Ovary (tissue), 9 donors: ENCODE measurements around the gene ALDH1L2. TPM values are rescaled to one million over a fixed set of nuclear protein-coding genes. Genes with fewer than 3 reads are reported as not detected.

Experiments used
- DNase-seq, 5 donors: peaks; one replicate each; pipeline ENCODE4 v3.0.0-alpha.2; 2019 to 2020
- H3K27ac ChIP-seq, 2 donors: fragments of 200-600 bp; one replicate each; pipeline versions ENCODE4 v1.5.1 to v1.8.0; 2019 to 2022
- H3K27me3 ChIP-seq: fragments of 200-600 bp; one replicate; pipeline ENCODE4 v1.8.0; 2022
- H3K36me3 ChIP-seq: fragments of 200-600 bp; sonication (generic); one replicate; pipeline ENCODE4 v1.5.1; 2019
- H3K4me1 ChIP-seq: one replicate; pipeline ENCODE4 v1.8.1; 2013; ENCODE audit warnings: mild to moderate bottlenecking, moderate library complexity; ENCODE audit not compliant: insufficient read depth
- H3K4me3 ChIP-seq: fragments of 200-600 bp; sonication (generic); one replicate; pipeline ENCODE4 v1.5.1; 2017
- H3K9me3 ChIP-seq, 2 donors: fragments of 200-600 bp in 1 of 2; sonication (generic) in 1 of 2; one replicate each; pipeline versions ENCODE4 v1.5.1 to v1.8.1; 2013 to 2019; ENCODE audit warnings: mild to moderate bottlenecking in 1 of 2, moderate library complexity in 1 of 2
- EP300 ChIP-seq: sonication (generic); formaldehyde crosslinking; IDR thresholded peaks from one replicate; pipeline ENCODE4 v1.6.1; 2017; ENCODE audit warnings: antibody characterized with exemption
- POLR2A ChIP-seq: fragments of 450-650 bp; IDR thresholded peaks from one replicate; pipeline ENCODE4 v1.6.1; 2017; ENCODE audit warnings: antibody characterized with exemption, mild to moderate bottlenecking, moderate library complexity
- WGBS, 3 donors: extraction: QIAGEN DNeasy Blood & Tissue Kit in 1 of 3; methylation state at CpG; one replicate each; pipeline versions ENCODE4 v1.1.5 to v1.1.7; 2013 to 2017; 5-methylcytosine and 5-hydroxymethylcytosine counted together
- intact Hi-C, 4 donors: fragments of 100-400 bp; cut with DNase I; formaldehyde crosslinking; loops; one replicate each; pipeline versions ENCODE4 v1.11.0 to v1.15.1; 2022 to 2023
- polyA plus RNA-seq, 2 donors: library from polyadenylated mRNA; stranded (reverse); fragments of 200-250 nt in 1 of 2; fragments of 350-450 nt in 1 of 2; fragmentation: Illumina TruSeq in 1 of 2; extraction: RNeasy Lipid Tissue Mini Kit (QIAGEN cat#74804) in 1 of 2; gene quantifications; one replicate each; pipeline ENCODE4 v1.2.3, GENCODE V29; 2013 to 2014
- total RNA-seq, 7 donors: library from RNA; depleted of rRNA in 2 of 7; stranded (reverse); fragments of >200 nt in 2 of 7; fragmentation: NEBNext Ultra II Directional in 3 of 7; extraction: Animal tissue kit (Norgen Biotek cat#: 25700) in 3 of 7; gene quantifications; one replicate each; pipeline versions ENCODE4 v1.1.0 to v1.2.4, GENCODE V29; 2016 to 2023
- TF ChIP-seq, protein P1 (sequence below), 3 donors: fragments of 450-650 bp in 2 of 3; fragments of 200-600 bp in 1 of 3; IDR thresholded peaks; one replicate each; pipeline versions ENCODE4 v1.5.1 to v1.8.0; 2016 to 2022; ENCODE audit warnings: antibody characterized with exemption in 3 of 3, mild to moderate bottlenecking in 1 of 3
- donor health status: DM: no; HTN: no; CAD: no; lungs with moderate emphysema.
- donor health status: DM: no; HTN: no; CAD: no.
- donor health status: Bipolar disorder and iron deficiency.
- donor health status: DM: yes; HTN: yes; CAD: no.
- donor health status: DM: no; HTN: no; CAD: no.
- donor health status: DM: yes; HTN: yes; CAD: no.

The ALDH1L2 gene
- total and polyA plus RNA-seq, 9 donors = 0.38 to 36.4 (median 1.3) TPM

- Histone ChIP-seq H3K36me3 (no peaks in the 10 kb centered on the region), H3K9me3 (no peaks in the 10 kb centered on the region), H3K4me1 (no peaks in the 10 kb centered on the region), H3K27ac (no peak overlapping the region), H3K27me3 (no peaks in the 10 kb centered on the region), H3K4me3 (peak overlapping the region; percentile 98)
- WGBS, 3 donors = 47 to 52% (median 48%) methylated on average over 7 of the region's 7 CpGs
- intact Hi-C loops = no loop called here
- no peak for DNase-seq
- TF ChIP-seq EP300 (no peak), POLR2A (no peak)
- TF ChIP-seq, protein P1, sequence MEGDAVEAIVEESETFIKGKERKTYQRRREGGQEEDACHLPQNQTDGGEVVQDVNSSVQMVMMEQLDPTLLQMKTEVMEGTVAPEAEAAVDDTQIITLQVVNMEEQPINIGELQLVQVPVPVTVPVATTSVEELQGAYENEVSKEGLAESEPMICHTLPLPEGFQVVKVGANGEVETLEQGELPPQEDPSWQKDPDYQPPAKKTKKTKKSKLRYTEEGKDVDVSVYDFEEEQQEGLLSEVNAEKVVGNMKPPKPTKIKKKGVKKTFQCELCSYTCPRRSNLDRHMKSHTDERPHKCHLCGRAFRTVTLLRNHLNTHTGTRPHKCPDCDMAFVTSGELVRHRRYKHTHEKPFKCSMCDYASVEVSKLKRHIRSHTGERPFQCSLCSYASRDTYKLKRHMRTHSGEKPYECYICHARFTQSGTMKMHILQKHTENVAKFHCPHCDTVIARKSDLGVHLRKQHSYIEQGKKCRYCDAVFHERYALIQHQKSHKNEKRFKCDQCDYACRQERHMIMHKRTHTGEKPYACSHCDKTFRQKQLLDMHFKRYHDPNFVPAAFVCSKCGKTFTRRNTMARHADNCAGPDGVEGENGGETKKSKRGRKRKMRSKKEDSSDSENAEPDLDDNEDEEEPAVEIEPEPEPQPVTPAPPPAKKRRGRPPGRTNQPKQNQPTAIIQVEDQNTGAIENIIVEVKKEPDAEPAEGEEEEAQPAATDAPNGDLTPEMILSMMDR (IDR thresholded peaks at IDR 0.05) = no peak
These were observed 22.4 kb upstream of the ALDH1L2 start for GRCh38 chr12:105106621-105107020.

DNA sequence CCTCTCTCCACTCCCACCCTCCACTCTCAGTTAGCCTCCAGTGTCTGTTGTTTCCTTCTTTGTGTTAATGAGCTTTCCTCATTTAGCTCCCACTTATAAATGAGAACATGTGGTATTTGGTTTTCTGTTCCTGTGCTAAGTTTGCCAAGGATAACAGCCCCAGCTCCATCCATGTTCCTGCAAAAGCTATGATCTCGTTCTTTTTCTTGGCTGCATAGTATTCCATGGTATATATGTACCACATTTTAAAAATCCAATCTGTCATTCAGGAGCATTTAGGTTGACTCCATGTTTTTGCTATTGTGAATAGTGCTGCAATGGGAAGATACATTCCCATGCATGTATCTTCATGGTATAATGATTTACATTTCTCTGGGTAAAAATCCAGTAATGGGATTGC, 20.5 kb upstream of the ALDH1L2 start:
- no peaks in the 10 kb centered on the region for H3K36me3 ChIP-seq
- intact Hi-C loops = no loop called here
- H3K27me3 ChIP-seq = no peaks in the 10 kb centered on the region
- no peak overlapping the region for H3K4me3 ChIP-seq
- no peak for DNase-seq
- H3K4me1 ChIP-seq = no peaks in the 10 kb centered on the region
- WGBS, 3 donors = 87 to 100% (median 91%) methylated on average over 1 of the region's 1 CpG
- H3K27ac ChIP-seq = no peak overlapping the region
- no peak for TF ChIP-seq EP300
- TF ChIP-seq, protein P1 (IDR thresholded peaks at IDR 0.05) = no peak
- no peak for TF ChIP-seq POLR2A
- H3K9me3 ChIP-seq = no peaks in the 10 kb centered on the region

DNA sequence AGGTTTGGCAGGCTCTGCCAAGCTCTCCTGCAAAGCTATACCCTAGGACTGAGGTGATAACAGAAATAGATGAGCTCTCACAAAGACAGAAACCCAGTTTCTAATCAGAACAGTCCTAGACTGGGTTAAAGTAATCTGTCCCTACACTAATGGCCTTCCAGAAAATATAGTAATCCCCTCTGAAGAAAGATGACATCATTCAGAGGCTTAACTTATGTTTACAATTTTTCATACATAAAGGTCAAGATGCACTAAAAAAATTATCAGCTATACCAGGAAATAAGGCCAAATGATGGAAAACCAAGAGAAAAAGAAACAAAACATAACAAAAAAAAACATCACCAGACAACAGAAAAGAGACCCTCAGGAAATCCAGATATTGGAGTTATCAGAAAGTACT, 18.4 kb upstream of the ALDH1L2 start:
- DNase-seq = no peak
- no peak overlapping the region for H3K27ac ChIP-seq
- H3K4me1 ChIP-seq = no peaks in the 10 kb centered on the region
- no peak for TF ChIP-seq POLR2A
- TF ChIP-seq EP300 = no peak
- TF ChIP-seq, protein P1 (IDR thresholded peaks at IDR 0.05) = no peak
- no peak overlapping the region for H3K4me3 ChIP-seq
- no peaks in the 10 kb centered on the region for H3K9me3 ChIP-seq
- intact Hi-C loops = no loop called here
- no peaks in the 10 kb centered on the region for H3K36me3 ChIP-seq
- H3K27me3 ChIP-seq = no peaks in the 10 kb centered on the region

GRCh38 chr12:105100998-105101397, 16.7 kb upstream of the ALDH1L2 start:
- TF ChIP-seq POLR2A (no peak), EP300 (no peak)
- TF ChIP-seq, protein P1 (IDR thresholded peaks at IDR 0.05) = no peak
- intact Hi-C loops = no loop called here
- no peak overlapping the region for H3K4me3 ChIP-seq

More at GRCh38 chr12:105100998-105101397, 16.7 kb upstream of the ALDH1L2 start:
- DNase-seq = no peak
- Histone ChIP-seq H3K27me3 (no peaks in the 10 kb centered on the region), H3K27ac (no peak overlapping the region), H3K9me3 (no peaks in the 10 kb centered on the region), H3K36me3 (no peaks in the 10 kb centered on the region), H3K4me1 (no peaks in the 10 kb centered on the region)
